WTC11 (cell line): ENCODE results near the gene RHOT2. TPM values are rescaled to one million over a fixed set of nuclear protein-coding genes. Genes with fewer than 3 reads are reported as not detected.

ENCODE experiments used
- KAT7 ChIP-seq: sonication (generic); formaldehyde crosslinking; IDR thresholded peaks from 2 replicates; pipeline ENCODE4 v1.8.1; 2023; ENCODE audit warnings: missing genetic modification reagents, mild to moderate bottlenecking, borderline replicate concordance
- NFE2L1 ChIP-seq: sonication (generic); formaldehyde crosslinking; IDR thresholded peaks from 2 replicates; pipeline ENCODE4 v1.8.1; 2023; ENCODE audit warnings: missing genetic modification reagents
- PRRX2 ChIP-seq: fragments of 250-450 bp; sonication (Bioruptor Pico); IDR thresholded peaks from 2 replicates; pipeline ENCODE4 v1.8.0; 2021; ENCODE audit warnings: mild to moderate bottlenecking
- RORB ChIP-seq: fragments of 250-450 bp; sonication (Bioruptor Pico); IDR thresholded peaks from 2 replicates; pipeline ENCODE4 v1.9.0; 2021; ENCODE audit warnings: mild to moderate bottlenecking
- SOX15 ChIP-seq: fragments of 250-450 bp; sonication (Bioruptor Pico); IDR thresholded peaks from 2 replicates; pipeline ENCODE4 v1.9.0; 2021; ENCODE audit warnings: mild to moderate bottlenecking
- ZNF232 ChIP-seq: sonication (generic); formaldehyde crosslinking; IDR thresholded peaks from 2 replicates; pipeline ENCODE4 v1.8.0; 2022; ENCODE audit warnings: mild to moderate bottlenecking, missing genetic modification reagents
- total RNA-seq: library from RNA; stranded (reverse); gene quantifications from 3 replicates; pipeline ENCODE4 v1.2.3, GENCODE V29; 2021
- TF ChIP-seq, protein P1 (sequence below): sonication (generic); formaldehyde crosslinking; IDR thresholded peaks from 2 replicates; pipeline ENCODE4 v1.8.0; 2023; ENCODE audit warnings: missing genetic modification reagents, mild to moderate bottlenecking, borderline replicate concordance
- TF ChIP-seq, protein P2 (sequence below): sonication (generic); formaldehyde crosslinking; IDR thresholded peaks from 2 replicates; pipeline ENCODE4 v1.8.1; 2022; ENCODE audit warnings: missing genetic modification reagents, borderline replicate concordance
- TF ChIP-seq, protein P3 (sequence below): sonication (generic); formaldehyde crosslinking; IDR thresholded peaks from 2 replicates; pipeline ENCODE4 v1.8.1; 2023; ENCODE audit warnings: mild to moderate bottlenecking, missing genetic modification reagents, borderline replicate concordance
- TF ChIP-seq, protein P4 (sequence below): sonication (generic); formaldehyde crosslinking; IDR thresholded peaks from 2 replicates; pipeline ENCODE4 v1.8.1; 2023; ENCODE audit warnings: mild to moderate bottlenecking, moderate library complexity, missing genetic modification reagents
- TF ChIP-seq, protein P5 (sequence below): sonication (generic); formaldehyde crosslinking; IDR thresholded peaks from 2 replicates; pipeline ENCODE4 v1.8.0; 2022; ENCODE audit warnings: mild to moderate bottlenecking, missing genetic modification reagents
- TF ChIP-seq, protein P6 (sequence below): sonication (generic); formaldehyde crosslinking; IDR thresholded peaks from 2 replicates; pipeline ENCODE4 v1.8.1; 2022; ENCODE audit warnings: mild to moderate bottlenecking, missing genetic modification reagents, moderate library complexity, borderline replicate concordance

RHOT2 gene
- total RNA-seq, 1 experiment from 2014 or later, result 285 TPM

DNA sequence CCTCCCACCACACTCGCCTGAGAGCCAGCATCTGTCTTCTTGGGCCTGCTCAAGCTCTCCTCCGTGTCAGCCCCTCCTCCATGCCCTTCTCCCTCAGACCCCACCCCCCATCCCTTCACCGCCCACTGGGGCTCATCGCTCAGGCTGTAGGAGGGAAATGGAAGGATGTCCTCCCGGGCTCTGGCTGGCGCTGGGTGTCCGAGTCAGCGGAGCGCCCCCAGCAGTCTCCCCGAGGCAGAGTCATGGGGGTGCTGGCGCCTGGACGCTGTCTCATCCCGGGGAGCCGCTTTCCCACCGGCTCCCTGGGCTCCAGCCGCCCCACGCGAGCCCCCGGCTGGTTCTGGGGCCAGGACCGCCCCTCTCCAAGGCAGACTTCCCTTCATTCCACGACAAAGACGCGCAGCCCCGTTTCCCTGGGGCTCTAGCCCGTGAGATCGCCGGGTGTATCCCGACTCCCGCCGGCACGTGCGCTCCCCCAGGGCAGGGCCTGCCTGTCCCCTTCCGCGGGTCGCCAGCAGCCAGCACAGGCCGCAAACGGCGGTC, 52.6 kb downstream of the RHOT2 start (continued):
- no peak for TF ChIP-seq PRRX2 (CRISPR knock-in tag)
- TF ChIP-seq SOX15 (CRISPR knock-in tag), result no peak
- no peak for TF ChIP-seq KAT7 (CRISPR knock-in tag)
- no peak for TF ChIP-seq NFE2L1
- TF ChIP-seq, protein P1, sequence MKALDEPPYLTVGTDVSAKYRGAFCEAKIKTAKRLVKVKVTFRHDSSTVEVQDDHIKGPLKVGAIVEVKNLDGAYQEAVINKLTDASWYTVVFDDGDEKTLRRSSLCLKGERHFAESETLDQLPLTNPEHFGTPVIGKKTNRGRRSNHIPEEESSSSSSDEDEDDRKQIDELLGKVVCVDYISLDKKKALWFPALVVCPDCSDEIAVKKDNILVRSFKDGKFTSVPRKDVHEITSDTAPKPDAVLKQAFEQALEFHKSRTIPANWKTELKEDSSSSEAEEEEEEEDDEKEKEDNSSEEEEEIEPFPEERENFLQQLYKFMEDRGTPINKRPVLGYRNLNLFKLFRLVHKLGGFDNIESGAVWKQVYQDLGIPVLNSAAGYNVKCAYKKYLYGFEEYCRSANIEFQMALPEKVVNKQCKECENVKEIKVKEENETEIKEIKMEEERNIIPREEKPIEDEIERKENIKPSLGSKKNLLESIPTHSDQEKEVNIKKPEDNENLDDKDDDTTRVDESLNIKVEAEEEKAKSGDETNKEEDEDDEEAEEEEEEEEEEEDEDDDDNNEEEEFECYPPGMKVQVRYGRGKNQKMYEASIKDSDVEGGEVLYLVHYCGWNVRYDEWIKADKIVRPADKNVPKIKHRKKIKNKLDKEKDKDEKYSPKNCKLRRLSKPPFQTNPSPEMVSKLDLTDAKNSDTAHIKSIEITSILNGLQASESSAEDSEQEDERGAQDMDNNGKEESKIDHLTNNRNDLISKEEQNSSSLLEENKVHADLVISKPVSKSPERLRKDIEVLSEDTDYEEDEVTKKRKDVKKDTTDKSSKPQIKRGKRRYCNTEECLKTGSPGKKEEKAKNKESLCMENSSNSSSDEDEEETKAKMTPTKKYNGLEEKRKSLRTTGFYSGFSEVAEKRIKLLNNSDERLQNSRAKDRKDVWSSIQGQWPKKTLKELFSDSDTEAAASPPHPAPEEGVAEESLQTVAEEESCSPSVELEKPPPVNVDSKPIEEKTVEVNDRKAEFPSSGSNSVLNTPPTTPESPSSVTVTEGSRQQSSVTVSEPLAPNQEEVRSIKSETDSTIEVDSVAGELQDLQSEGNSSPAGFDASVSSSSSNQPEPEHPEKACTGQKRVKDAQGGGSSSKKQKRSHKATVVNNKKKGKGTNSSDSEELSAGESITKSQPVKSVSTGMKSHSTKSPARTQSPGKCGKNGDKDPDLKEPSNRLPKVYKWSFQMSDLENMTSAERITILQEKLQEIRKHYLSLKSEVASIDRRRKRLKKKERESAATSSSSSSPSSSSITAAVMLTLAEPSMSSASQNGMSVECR (CRISPR knock-in tag), result peak; percentile 91; the same call in 1 of the 2 replicates
- TF ChIP-seq, protein P2, sequence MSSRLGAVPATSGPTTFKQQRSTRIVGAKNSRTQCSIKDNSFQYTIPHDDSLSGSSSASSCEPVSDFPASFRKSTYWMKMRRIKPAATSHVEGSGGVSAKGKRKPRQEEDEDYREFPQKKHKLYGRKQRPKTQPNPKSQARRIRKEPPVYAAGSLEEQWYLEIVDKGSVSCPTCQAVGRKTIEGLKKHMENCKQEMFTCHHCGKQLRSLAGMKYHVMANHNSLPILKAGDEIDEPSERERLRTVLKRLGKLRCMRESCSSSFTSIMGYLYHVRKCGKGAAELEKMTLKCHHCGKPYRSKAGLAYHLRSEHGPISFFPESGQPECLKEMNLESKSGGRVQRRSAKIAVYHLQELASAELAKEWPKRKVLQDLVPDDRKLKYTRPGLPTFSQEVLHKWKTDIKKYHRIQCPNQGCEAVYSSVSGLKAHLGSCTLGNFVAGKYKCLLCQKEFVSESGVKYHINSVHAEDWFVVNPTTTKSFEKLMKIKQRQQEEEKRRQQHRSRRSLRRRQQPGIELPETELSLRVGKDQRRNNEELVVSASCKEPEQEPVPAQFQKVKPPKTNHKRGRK (CRISPR knock-in tag), result no peak
- TF ChIP-seq ZNF232 (CRISPR knock-in tag), result no peak
- TF ChIP-seq, protein P3, sequence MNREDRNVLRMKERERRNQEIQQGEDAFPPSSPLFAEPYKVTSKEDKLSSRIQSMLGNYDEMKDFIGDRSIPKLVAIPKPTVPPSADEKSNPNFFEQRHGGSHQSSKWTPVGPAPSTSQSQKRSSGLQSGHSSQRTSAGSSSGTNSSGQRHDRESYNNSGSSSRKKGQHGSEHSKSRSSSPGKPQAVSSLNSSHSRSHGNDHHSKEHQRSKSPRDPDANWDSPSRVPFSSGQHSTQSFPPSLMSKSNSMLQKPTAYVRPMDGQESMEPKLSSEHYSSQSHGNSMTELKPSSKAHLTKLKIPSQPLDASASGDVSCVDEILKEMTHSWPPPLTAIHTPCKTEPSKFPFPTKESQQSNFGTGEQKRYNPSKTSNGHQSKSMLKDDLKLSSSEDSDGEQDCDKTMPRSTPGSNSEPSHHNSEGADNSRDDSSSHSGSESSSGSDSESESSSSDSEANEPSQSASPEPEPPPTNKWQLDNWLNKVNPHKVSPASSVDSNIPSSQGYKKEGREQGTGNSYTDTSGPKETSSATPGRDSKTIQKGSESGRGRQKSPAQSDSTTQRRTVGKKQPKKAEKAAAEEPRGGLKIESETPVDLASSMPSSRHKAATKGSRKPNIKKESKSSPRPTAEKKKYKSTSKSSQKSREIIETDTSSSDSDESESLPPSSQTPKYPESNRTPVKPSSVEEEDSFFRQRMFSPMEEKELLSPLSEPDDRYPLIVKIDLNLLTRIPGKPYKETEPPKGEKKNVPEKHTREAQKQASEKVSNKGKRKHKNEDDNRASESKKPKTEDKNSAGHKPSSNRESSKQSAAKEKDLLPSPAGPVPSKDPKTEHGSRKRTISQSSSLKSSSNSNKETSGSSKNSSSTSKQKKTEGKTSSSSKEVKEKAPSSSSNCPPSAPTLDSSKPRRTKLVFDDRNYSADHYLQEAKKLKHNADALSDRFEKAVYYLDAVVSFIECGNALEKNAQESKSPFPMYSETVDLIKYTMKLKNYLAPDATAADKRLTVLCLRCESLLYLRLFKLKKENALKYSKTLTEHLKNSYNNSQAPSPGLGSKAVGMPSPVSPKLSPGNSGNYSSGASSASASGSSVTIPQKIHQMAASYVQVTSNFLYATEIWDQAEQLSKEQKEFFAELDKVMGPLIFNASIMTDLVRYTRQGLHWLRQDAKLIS (CRISPR knock-in tag), result no peak
- TF ChIP-seq, protein P4, sequence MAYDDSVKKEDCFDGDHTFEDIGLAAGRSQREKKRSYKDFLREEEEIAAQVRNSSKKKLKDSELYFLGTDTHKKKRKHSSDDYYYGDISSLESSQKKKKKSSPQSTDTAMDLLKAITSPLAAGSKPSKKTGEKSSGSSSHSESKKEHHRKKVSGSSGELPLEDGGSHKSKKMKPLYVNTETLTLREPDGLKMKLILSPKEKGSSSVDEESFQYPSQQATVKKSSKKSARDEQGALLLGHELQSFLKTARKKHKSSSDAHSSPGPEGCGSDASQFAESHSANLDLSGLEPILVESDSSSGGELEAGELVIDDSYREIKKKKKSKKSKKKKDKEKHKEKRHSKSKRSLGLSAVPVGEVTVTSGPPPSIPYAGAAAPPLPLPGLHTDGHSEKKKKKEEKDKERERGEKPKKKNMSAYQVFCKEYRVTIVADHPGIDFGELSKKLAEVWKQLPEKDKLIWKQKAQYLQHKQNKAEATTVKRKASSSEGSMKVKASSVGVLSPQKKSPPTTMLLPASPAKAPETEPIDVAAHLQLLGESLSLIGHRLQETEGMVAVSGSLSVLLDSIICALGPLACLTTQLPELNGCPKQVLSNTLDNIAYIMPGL (CRISPR knock-in tag), result no peak
- TF ChIP-seq, protein P5, sequence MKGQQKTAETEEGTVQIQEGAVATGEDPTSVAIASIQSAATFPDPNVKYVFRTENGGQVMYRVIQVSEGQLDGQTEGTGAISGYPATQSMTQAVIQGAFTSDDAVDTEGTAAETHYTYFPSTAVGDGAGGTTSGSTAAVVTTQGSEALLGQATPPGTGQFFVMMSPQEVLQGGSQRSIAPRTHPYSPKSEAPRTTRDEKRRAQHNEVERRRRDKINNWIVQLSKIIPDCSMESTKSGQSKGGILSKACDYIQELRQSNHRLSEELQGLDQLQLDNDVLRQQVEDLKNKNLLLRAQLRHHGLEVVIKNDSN (CRISPR knock-in tag), result 0 out of 2 replicates have a peak, but pooled peaks have one; percentile 18
- TF ChIP-seq, protein P6, sequence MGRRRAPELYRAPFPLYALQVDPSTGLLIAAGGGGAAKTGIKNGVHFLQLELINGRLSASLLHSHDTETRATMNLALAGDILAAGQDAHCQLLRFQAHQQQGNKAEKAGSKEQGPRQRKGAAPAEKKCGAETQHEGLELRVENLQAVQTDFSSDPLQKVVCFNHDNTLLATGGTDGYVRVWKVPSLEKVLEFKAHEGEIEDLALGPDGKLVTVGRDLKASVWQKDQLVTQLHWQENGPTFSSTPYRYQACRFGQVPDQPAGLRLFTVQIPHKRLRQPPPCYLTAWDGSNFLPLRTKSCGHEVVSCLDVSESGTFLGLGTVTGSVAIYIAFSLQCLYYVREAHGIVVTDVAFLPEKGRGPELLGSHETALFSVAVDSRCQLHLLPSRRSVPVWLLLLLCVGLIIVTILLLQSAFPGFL (CRISPR knock-in tag), result no peak
- TF ChIP-seq RORB, result no peak
